ENCODE data around the gene ECE1.

DNA sequence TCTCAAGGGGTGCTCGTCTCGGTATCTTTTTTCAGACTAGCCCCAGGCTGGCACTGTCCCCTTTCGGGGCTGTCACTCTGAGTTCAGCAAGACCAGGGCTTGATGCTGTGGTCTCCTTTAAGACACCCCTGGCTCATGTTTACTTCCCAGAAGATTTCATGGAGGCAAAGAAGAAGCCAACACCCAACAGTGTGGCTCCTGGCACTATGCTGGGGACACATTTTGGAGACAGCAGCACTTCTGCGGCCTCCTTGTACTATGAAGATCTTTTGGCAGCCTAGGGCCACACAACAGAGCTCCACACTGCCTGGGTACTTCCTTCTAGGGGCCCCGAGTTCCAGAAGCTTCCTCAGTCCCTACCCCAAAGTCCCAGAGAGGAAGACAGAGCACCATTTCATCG is 24.6 kb downstream of the ECE1 start:
- TF ChIP-seq POLR2A (IDR thresholded peaks at IDR 0.05) (no peak), EP300 (IDR thresholded peaks at IDR 0.05) (no peak)
- TF ChIP-seq, protein P1, sequence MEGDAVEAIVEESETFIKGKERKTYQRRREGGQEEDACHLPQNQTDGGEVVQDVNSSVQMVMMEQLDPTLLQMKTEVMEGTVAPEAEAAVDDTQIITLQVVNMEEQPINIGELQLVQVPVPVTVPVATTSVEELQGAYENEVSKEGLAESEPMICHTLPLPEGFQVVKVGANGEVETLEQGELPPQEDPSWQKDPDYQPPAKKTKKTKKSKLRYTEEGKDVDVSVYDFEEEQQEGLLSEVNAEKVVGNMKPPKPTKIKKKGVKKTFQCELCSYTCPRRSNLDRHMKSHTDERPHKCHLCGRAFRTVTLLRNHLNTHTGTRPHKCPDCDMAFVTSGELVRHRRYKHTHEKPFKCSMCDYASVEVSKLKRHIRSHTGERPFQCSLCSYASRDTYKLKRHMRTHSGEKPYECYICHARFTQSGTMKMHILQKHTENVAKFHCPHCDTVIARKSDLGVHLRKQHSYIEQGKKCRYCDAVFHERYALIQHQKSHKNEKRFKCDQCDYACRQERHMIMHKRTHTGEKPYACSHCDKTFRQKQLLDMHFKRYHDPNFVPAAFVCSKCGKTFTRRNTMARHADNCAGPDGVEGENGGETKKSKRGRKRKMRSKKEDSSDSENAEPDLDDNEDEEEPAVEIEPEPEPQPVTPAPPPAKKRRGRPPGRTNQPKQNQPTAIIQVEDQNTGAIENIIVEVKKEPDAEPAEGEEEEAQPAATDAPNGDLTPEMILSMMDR (IDR thresholded peaks at IDR 0.05), result no peak

Data from ovary (tissue), 3 donors.